Transverse colon (tissue), 4 donors: ENCODE data around the gene APOE. TPM values are rescaled to one million over a fixed set of nuclear protein-coding genes. Genes with fewer than 3 reads are reported as not detected.

Source experiments
- DNase-seq: peaks from one replicate; pipeline ENCODE4 v3.0.0-alpha.2; 2019
- H3K27ac ChIP-seq, 4 donors: fragments of 200-600 bp; sonication (generic); 2 replicates each; pipeline ENCODE4 v1.5.1; 2016 to 2018; ENCODE audit warnings: inconsistent platforms in 4 of 4
- H3K27me3 ChIP-seq: fragments of 200-600 bp; sonication (generic); 2 replicates; pipeline ENCODE4 v1.5.1; 2017; ENCODE audit warnings: inconsistent platforms
- H3K36me3 ChIP-seq, 4 donors: fragments of 200-600 bp; sonication (generic); 2 replicates each; pipeline ENCODE4 v1.5.1; 2017 to 2019; ENCODE audit warnings: inconsistent platforms in 4 of 4
- H3K4me1 ChIP-seq, 4 donors: fragments of 200-600 bp; sonication (generic); 2 replicates each; pipeline ENCODE4 v1.5.1; 2017 to 2020; ENCODE audit warnings: inconsistent platforms in 4 of 4
- H3K4me3 ChIP-seq, 4 donors: fragments of 200-600 bp; sonication (generic); 1 replicate in 1 of 4; 2 replicates in 3 of 4; pipeline versions ENCODE4 v1.5.1 to v1.6.1; 2017 to 2019; ENCODE audit warnings: inconsistent platforms in 4 of 4
- H3K9me3 ChIP-seq, 2 donors: fragments of 200-600 bp; sonication (generic); 2 replicates each; pipeline ENCODE4 v1.5.1; 2017 to 2019; ENCODE audit warnings: inconsistent platforms in 2 of 2
- CTCF ChIP-seq, 5 experiments: fragments of 200-600 bp in 3 of 5; fragments of 450-650 bp in 2 of 5; sonication (generic) in 3 of 5; IDR thresholded peaks; 1 replicate in 2 of 5; 2 replicates in 3 of 5; pipeline ENCODE4 v1.5.1; 2016 to 2017; ENCODE audit warnings: antibody characterized with exemption in 5 of 5, inconsistent platforms in 3 of 5, mild to moderate bottlenecking in 2 of 5, moderate library complexity in 1 of 5
- EP300 ChIP-seq: sonication (generic); formaldehyde crosslinking; IDR thresholded peaks from one replicate; pipeline ENCODE4 v1.6.1; 2017; ENCODE audit warnings: antibody characterized with exemption, low read depth
- POLR2A ChIP-seq: fragments of 450-650 bp; IDR thresholded peaks from one replicate; pipeline ENCODE4 v1.6.1; 2016; ENCODE audit warnings: antibody characterized with exemption, mild to moderate bottlenecking, moderate library complexity
- POLR2AphosphoS5 ChIP-seq, 3 donors: sonication (generic); formaldehyde crosslinking; IDR thresholded peaks; one replicate each; pipeline ENCODE4 v1.6.1; 2016; ENCODE audit warnings: antibody characterized with exemption in 3 of 3
- whole genome bisulfite sequencing, 2 donors: methylation state at CpG; one replicate each; pipeline ENCODE4 v1.1.5; 2018; ENCODE audit warnings: low coverage in 1 of 2; 5-methylcytosine and 5-hydroxymethylcytosine counted together
- in situ Hi-C, 4 donors: fragments of 200-750 bp; cut with MboI; loops; one replicate each; pipeline versions ENCODE4 v1.15.0 to v1.15.1; 2017; ENCODE audit warnings: low sequenced_read_pairs in 3 of 4, low pct_ligation_motif_present in 1 of 4, low pct_unique_long_range_greater_than_20kb in 1 of 4
- intact Hi-C: fragments of 100-400 bp; cut with DNase I; formaldehyde crosslinking; loops from one replicate; pipeline ENCODE4 v1.15.1; 2023; ENCODE audit warnings: low total_unique reads
- total RNA-seq, 4 donors: library from RNA; depleted of rRNA; stranded (reverse); fragments of >200 nt; gene quantifications; one replicate each; pipeline ENCODE4 v1.1.0, GENCODE V29; 2016

Gene APOE
- total RNA-seq, 4 donors from 2014 or later = 72.2 to 214 (median 132) TPM

- in situ Hi-C loops = no loop called here
- no peaks in the 10 kb centered on the region for H3K9me3 ChIP-seq
- intact Hi-C loops = no loop called here
- no peak overlapping the region for H3K4me3 ChIP-seq
- H3K36me3 ChIP-seq = peaks cover 0 to 19% (median 5%) of the 10 kb centered on the region in 4 donors
- H3K4me1 ChIP-seq = peaks cover 0 to 12% (median 2%) of the 10 kb centered on the region in 4 donors
- TF ChIP-seq POLR2AphosphoS5 (IDR thresholded peaks at IDR 0.05) (no peak), POLR2A (no peak), CTCF (IDR thresholded peaks at IDR 0.05) (no peak), EP300 (no peak)
- no peak overlapping the region for H3K27ac ChIP-seq
- no peaks in the 10 kb centered on the region for H3K27me3 ChIP-seq
- no peak for DNase-seq
- WGBS, 2 donors = 82 to 95% methylated on average over 2 of the region's 2 CpGs
Observed at GRCh38 chr19:44863990-44864389, 41.6 kb upstream of the APOE start.

- H3K27ac ChIP-seq = no peak overlapping the region
- H3K9me3 ChIP-seq = no peaks in the 10 kb centered on the region
- TF ChIP-seq EP300 = no peak
- no peak for TF ChIP-seq POLR2AphosphoS5 (IDR thresholded peaks at IDR 0.05)
- TF ChIP-seq POLR2A = no peak
- no peak for TF ChIP-seq CTCF (IDR thresholded peaks at IDR 0.05)
- H3K36me3 ChIP-seq = peaks cover 0 to 19% (median 5%) of the 10 kb centered on the region in 4 donors
- H3K4me1 ChIP-seq = peaks cover 0 to 12% (median 2%) of the 10 kb centered on the region in 4 donors
- H3K27me3 ChIP-seq = no peaks in the 10 kb centered on the region
- in situ Hi-C loops (no loop called here), intact Hi-C loops (no loop called here)
- no peak overlapping the region for H3K4me3 ChIP-seq
- 88% methylated on average over 27 of the region's 27 CpGs; no CpG with 5 or more reads in 1 of the 2 donors for WGBS, 2 donors
- no peak for DNase-seq
Observed at GRCh38 chr19:44865196-44865767, 40.3 kb upstream of the APOE start.

GRCh38 chr19:44866664-44867063, 38.9 kb upstream of the APOE start:
- WGBS, 2 donors = 17 to 53% methylated on average over 1 to 4 of the region's 4 CpGs
- peaks cover 0 to 11% (median 4%) of the 10 kb centered on the region in 4 donors for H3K36me3 ChIP-seq
- in situ Hi-C loops = no loop called here
- H3K4me1 ChIP-seq = peaks cover 0 to 12% (median 2%) of the 10 kb centered on the region in 4 donors
- no peak for DNase-seq
- no peak overlapping the region for H3K27ac ChIP-seq
- no peaks in the 10 kb centered on the region for H3K9me3 ChIP-seq
- H3K4me3 ChIP-seq = no peak overlapping the region
- no peak for TF ChIP-seq POLR2AphosphoS5 (IDR thresholded peaks at IDR 0.05)
- no peak for TF ChIP-seq POLR2A
- no peak for TF ChIP-seq EP300
- TF ChIP-seq CTCF (IDR thresholded peaks at IDR 0.05) = no peak
- intact Hi-C loops = no loop called here
- no peaks in the 10 kb centered on the region for H3K27me3 ChIP-seq

- in situ Hi-C loops (no loop called here), intact Hi-C loops (no loop called here)
- Histone ChIP-seq H3K36me3 (peaks cover 0 to 17% (median 4%) of the 10 kb centered on the region in 4 donors), H3K9me3 (no peaks in the 10 kb centered on the region), H3K4me3 (no peak overlapping the region), H3K27me3 (no peaks in the 10 kb centered on the region), H3K27ac (peak overlapping the region in 1 of 4 donors; percentile 64), H3K4me1 (peaks cover 0 to 12% (median 2%) of the 10 kb centered on the region in 4 donors)
- TF ChIP-seq POLR2A (no peak), CTCF (IDR thresholded peaks at IDR 0.05) (no peak), EP300 (no peak), POLR2AphosphoS5 (IDR thresholded peaks at IDR 0.05) (no peak)
- DNase-seq = no peak
- 87 to 88% methylated on average over 5 to 12 of the region's 12 CpGs for WGBS, 2 donors
Observed at GRCh38 chr19:44867578-44867977, 38.0 kb upstream of the APOE start.
